HG03280 (cell line): ENCODE data around the gene MAP3K1.
"Not testable (repeated sequence)": the region's sequence is repeated elsewhere in the genome, so short reads cannot be mapped to it uniquely, and the experiment has no call there.

ENCODE experiments used
- ATAC-seq: cut with Tn5 transposase; IDR thresholded peaks from one replicate; pipeline ENCODE4 v1.9.1; 2021; ENCODE audit warnings: mild to moderate bottlenecking, moderate library complexity; ENCODE audit not compliant: unreplicated experiment

Gene MAP3K1

GRCh38 chr5:56814963-56815657, at the start of gene MAP3K1:
TSS of gene MAP3K1 (plus strand) at chr5:56815549. CDS start at chr5:56815574, 25 bp downstream.
- peak; percentile 56 for ATAC-seq

- ATAC-seq, result no peak
Measured at GRCh38 chr5:56766926-56767325, 48.4 kb upstream of the MAP3K1 start.

- no peak for ATAC-seq
Measured at GRCh38 chr5:56769875-56770604, 45.3 kb upstream of the MAP3K1 start.

GRCh38 chr5:56772767-56773166, 42.6 kb upstream of the MAP3K1 start:
- ATAC-seq, result no peak

GRCh38 chr5:56774957-56775356, 40.4 kb upstream of the MAP3K1 start:
- ATAC-seq, result no peak

GRCh38 chr5:56776212-56776846, 39.0 kb upstream of the MAP3K1 start:
- not testable (repeated sequence) for ATAC-seq

GRCh38 chr5:56783261-56783660, 32.1 kb upstream of the MAP3K1 start:
- ATAC-seq, result no peak

- ATAC-seq, result no peak
Measured at GRCh38 chr5:56786346-56786745, 29.0 kb upstream of the MAP3K1 start.

- ATAC-seq, result peak; percentile 90
Measured at GRCh38 chr5:56791396-56791795, 24.0 kb upstream of the MAP3K1 start.

GRCh38 chr5:56798521-56798920, 16.8 kb upstream of the MAP3K1 start:
- no peak for ATAC-seq

GRCh38 chr5:56800186-56800585, 15.2 kb upstream of the MAP3K1 start:
- ATAC-seq, result no peak

- ATAC-seq, result no peak
Measured at GRCh38 chr5:56801256-56801655, 14.1 kb upstream of the MAP3K1 start.

GRCh38 chr5:56802205-56802604, 13.1 kb upstream of the MAP3K1 start:
- ATAC-seq, result no peak

- ATAC-seq, result no peak
Measured at GRCh38 chr5:56803025-56803424, 12.3 kb upstream of the MAP3K1 start.

GRCh38 chr5:56803894-56804293, 11.5 kb upstream of the MAP3K1 start:
- ATAC-seq, result no peak

GRCh38 chr5:56807679-56808078, 7.7 kb upstream of the MAP3K1 start:
- no peak for ATAC-seq

GRCh38 chr5:56808211-56808610, 7.1 kb upstream of the MAP3K1 start:
- no peak for ATAC-seq

- no peak for ATAC-seq
Measured at GRCh38 chr5:56810826-56811225, 4.5 kb upstream of the MAP3K1 start.

- no peak for ATAC-seq
Measured at GRCh38 chr5:56812110-56812509, 3.2 kb upstream of the MAP3K1 start.

- ATAC-seq, result no peak
Measured at GRCh38 chr5:56813302-56813701, 2.0 kb upstream of the MAP3K1 start.

- ATAC-seq, result no peak
Measured at GRCh38 chr5:56814361-56814962, 887 bp upstream of the MAP3K1 start.
